Hepatic stellate cell (primary cell): ENCODE data around the gene ATRIP.

ENCODE experiments used
- DNase-seq: peaks from one replicate; pipeline ENCODE4 v3.0.0; 2011; ENCODE audit warnings: low spot score

Gene ATRIP

GRCh38 chr3:48423883-48424695 lies 22.4 kb upstream of the ATRIP start:
- DNase-seq = no peak

- DNase-seq = no peak
Measured at GRCh38 chr3:48425281-48425812, 21.2 kb upstream of the ATRIP start.

- DNase-seq = no peak
Measured at GRCh38 chr3:48426401-48426909, 20.1 kb upstream of the ATRIP start.

- no peak for DNase-seq
Measured at GRCh38 chr3:48426944-48427629, 19.4 kb upstream of the ATRIP start.

DNA sequence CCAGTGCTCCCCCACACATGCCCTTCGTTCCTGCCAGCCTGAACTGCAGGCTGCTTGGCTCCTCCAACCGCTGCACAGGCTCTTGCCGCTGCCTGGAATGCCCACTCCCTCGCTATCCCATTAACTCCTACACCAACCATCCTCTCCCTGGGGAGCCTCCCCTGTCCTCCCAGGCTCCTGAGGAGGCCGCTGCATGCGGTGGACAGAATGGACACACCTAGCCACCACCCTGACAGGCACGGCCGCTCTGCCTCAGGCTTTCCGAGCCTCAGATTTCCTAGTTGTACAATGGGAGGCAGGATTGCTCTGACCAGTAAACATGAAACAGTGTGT lies 18.9 kb upstream of the ATRIP start:
- DNase-seq = no peak

DNA sequence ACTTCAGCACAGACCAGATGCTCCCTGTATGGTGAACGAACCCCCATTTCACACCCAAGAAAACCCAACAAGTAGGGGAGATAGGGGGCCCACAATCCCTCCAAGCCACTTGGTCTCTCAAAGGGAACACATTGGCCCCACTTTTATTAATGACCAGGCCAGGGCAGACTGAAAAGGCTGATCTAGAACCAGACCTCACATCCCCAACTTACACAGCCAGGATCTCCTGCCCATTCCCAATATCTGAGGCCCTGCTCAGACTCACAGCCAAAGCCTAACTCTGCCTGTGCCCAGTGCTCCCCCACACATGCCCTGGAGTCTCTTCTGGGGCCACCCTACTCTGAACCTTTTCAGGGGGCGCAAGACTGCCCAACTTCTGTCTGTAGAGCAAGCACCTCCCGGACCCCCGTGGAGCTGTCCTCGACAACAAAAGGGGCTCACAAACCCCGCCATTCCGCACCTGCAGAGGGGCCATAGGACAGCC lies 18.4 kb upstream of the ATRIP start:
- DNase-seq = no peak

DNA sequence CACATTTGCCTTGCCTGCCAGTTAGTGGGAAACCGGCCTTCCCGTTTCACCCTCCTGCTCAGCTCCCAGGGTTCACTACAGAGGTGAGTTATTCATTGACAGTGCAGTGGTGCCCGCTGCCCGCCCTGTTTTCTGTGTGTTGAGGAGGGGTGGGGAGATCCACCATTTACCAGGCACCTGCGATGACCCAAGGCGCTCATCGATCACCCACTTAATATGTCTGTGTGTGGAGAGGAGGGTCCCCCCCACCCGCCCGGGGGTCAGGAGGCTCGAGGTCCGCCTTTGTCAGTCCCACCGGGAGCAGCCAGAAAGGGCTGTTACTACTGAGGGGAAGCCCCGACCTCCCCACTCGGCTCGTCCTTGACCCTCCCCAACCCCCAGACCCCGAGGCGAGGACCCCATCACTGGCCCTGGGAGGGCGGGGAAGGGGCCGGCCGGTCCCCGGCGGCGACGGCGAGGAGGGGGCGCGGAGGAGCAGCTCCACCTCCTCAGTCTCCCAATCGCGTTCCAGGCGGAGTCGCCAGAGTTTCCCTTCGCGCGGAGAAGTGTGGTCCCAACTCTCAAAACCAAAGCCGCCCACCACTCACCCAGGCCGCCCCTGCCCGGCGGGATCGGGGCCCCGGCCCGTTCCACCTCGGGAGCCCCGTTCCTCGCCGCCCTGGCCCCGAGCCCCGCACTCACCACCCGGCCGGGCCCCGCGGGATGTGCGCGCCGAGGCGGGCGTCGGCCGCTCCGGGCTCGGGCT lies 17.8 kb upstream of the ATRIP start:
- DNase-seq = peak; percentile 53

DNA sequence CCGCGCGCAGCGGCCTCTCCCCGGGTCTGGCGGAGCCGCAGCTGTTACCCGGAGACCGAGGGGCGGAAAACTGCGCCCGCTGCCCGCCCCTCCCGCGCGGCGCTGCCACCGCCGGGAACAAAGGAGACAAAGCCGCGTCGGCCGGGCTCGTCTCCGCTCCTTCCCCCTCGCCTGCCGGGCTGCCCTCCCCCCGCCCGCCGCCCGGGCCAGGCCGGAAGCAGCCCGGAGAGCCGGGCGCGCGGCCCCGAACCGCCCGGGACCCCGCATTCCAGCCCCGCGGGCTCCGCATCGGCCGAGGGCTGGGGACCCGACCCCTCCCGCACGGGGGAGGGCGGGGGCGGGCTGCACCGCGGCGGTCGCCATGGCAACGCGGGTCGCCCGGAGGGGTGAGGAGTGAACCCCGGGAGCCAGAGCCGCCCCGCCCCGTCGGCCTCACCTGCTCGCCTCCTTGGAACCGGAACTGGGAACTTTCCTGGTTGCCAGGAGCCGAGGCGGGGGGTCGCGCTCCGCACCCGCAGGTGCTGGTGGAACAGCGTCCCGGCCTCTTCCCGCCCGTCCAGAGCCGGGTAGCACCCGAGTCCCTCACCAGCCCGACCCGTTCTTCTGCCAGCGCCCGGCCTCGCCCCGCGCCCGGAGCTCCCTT lies 17.1 kb upstream of the ATRIP start:
- peak; percentile 76 for DNase-seq

- DNase-seq = no peak
Measured at GRCh38 chr3:48429960-48430707, 16.4 kb upstream of the ATRIP start, which contains the start of gene PLXNB1. Gene PLXNB1 (minus strand): TSS chr3:48430086. CDS start chr3:48424611, 5,475 bp downstream.

DNA sequence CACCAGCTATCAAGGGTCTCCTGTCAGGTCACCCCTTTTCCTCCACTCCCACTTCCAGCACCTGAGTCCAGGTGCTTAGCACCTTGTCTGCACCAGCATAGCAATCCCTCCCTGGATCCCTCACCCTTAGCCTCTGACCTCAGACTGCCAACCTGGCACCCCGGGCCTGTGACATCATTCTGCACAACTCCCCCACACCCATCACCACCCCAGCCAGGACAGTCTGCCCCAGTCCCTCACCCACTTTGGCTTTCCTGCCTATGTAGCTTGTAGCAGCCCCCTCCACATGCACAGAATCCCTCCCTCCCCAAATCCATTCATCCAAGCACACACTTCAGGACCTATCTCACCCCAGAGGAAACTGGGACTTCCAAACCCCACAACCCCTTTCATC lies 15.8 kb upstream of the ATRIP start:
- no peak for DNase-seq

DNA sequence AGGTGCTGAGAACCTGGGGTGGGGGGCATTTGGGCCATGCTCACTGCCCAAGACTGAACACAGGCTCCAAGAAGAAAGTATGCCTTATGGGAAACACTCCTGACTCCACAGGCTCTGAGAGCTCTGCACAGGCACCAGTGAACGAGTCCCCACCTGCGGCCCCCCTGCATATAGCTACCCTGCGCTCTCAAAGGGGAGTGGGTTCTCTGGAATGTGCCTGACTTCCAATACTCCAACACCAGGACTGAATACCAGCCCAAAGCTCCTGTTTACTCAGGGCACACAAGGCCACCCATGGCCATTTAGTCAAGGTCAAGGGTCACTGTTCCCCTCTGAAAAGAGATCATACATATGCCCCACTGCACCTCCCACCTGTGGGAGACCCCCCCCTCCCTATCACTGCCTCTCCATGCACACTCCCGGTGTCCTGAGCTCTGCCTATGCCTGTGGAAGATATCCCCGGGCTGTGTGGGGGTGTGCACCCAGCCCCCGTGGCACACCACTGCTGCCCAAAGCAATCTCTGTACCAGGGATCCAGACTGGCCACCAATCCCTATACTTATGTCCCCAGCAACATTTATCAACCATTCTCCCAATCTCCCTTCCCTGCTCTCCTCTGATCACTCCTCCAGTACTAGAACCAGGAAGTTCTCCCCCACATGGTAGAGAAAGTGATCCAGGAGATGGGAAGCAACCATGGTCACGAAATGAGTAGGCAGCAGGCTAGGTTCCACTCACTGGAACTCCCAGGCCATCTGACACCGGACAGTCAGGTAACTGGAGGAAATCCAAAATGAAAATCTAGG lies 15.1 kb upstream of the ATRIP start:
- DNase-seq = no peak

DNA sequence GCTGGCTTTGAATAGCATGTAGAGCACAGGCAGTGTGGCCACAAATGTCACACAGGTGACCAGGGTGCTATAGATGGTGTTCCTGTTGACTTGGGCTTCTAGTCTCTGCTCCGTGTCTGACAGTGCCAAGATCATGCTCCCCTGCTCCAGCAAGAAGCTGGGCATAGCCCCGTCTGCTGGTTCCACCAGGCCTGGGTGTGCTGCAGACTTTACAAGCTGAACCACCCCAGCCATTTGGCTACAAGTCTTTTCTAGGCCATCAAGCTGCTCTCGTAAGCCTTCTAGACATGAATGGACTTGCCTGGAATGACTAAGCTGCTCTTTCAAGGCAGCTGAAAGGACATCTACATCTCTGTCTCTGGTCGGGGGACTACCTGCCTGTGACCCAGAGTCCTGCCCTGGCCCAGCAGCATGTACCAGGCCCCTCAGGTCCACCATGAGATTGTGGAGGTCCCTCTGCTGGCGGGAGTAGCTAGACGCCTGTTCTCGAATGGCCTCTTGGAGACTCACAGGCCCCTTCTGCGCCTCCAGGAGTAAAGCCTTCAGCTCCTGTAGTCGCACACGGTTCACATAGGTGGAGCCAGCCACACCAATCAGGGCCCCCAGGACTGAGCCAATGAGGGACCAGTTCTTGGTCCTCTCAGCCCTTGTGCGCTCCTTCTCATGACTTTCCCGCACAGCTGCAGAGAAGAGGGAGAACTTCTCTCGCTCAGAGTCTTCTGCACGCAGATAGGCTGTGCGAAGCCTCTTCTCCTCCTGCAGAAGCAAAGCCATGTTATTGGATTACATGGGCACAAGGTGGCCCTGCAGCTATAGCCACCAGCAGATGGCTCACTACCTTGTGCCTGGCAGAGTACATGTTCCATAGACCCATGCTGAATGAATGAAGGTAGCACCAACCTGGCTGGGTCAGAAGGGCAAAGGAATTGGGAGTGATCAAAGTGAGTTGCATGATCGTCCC lies 13.8 kb upstream of the ATRIP start:
- DNase-seq = no peak

GRCh38 chr3:48433472-48434118 lies 12.9 kb upstream of the ATRIP start:
- peak; percentile 56 for DNase-seq

- no peak for DNase-seq
Measured at GRCh38 chr3:48434591-48435222, 11.8 kb upstream of the ATRIP start.

DNA sequence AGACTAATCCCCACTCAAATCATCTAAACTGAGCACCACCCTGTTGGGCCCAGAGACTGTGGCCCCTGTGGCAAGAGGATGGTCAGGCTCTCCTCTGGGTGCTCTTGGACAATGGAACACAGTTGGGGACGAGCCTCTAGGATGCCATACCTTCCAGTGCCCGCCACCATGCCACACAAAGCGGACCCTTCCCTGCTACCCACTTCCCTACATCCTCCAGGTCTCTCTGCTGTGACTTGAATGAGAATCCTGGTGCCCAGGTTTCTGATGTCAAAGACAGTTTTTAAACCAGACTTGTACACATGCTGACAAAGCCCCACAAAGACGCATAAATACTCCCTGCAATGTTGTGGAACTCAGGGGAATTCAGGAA lies 11.3 kb upstream of the ATRIP start:
- DNase-seq = no peak

GRCh38 chr3:48435774-48436476 lies 10.6 kb upstream of the ATRIP start:
- DNase-seq = peak; percentile 90

- no peak for DNase-seq
Measured at GRCh38 chr3:48436477-48436787, 10.1 kb upstream of the ATRIP start.

GRCh38 chr3:48436855-48437254 lies 9.7 kb upstream of the ATRIP start:
- DNase-seq = no peak
